Measurements from ENCODE around the gene TXNDC2. TPM values are rescaled to one million over a fixed set of nuclear protein-coding genes. Genes with fewer than 3 reads are reported as not detected.

The TXNDC2 gene
- total and polyA plus RNA-seq, 9 of the 15 experiments (the other 6 are each of a cell fraction or from before 2014, with no cell fraction given) = 1.2 to 4.9 (median 2.3) TPM

- TF ChIP-seq ZNF12 (CRISPR knock-in tag; IDR thresholded peaks at IDR 0.05) (no peak), YY1 (IDR thresholded peaks at IDR 0.05; ENCODE audit: borderline replicate concordance in 1 of 3, control insufficient read depth in 1 of 3, extremely low read depth in 1 of 3, insufficient read depth in 3 of 3, insufficient read length in 1 of 3, insufficient replicate concordance in 2 of 3, low read depth in 1 of 3, low read length in 2 of 3) (no peak), GATA2 (CRISPR knock-in tag; IDR thresholded peaks at IDR 0.05) (no peak; the same call in 1 of the 2 replicates), ZNF639 (CRISPR knock-in tag; conservative IDR thresholded peaks at IDR 0.05 in 1 of 2, IDR thresholded peaks at IDR 0.05 in 1 of 2) (no peak), GABPB1 (CRISPR knock-in tag; IDR thresholded peaks at IDR 0.05) (no peak), ZNF124 (CRISPR knock-in tag; IDR thresholded peaks at IDR 0.05) (no peak), NFE2L1 (tag; IDR thresholded peaks at IDR 0.05; ENCODE audit: borderline replicate concordance, low read depth) (no peak), MAFG (tag; conservative IDR thresholded peaks at IDR 0.05) (no peak), GTF2E2 (tag; IDR thresholded peaks at IDR 0.05) (no peak), CHCHD3 (CRISPR knock-in tag; IDR thresholded peaks at IDR 0.05) (no peak), ZNF589 (CRISPR knock-in tag; IDR thresholded peaks at IDR 0.05; ENCODE audit: low read depth) (no peak), ZFP36 (IDR thresholded peaks at IDR 0.05; ENCODE audit: low read depth, low read length, partially characterized antibody) (no peak), DACH1 (IDR thresholded peaks at IDR 0.05; ENCODE audit: partially characterized antibody) (no peak), ETS2 (tag; IDR thresholded peaks at IDR 0.05; ENCODE audit: borderline replicate concordance, poor library complexity, severe bottlenecking) (no peak)
Observed at GRCh38 chr18:9913151-9913525, 27.4 kb downstream of the TXNDC2 start (continued).

Data from K562 (cell line).